ENCODE measurements around the gene KNDC1.

The KNDC1 gene

GRCh38 chr10:133185916-133186315 is 25.9 kb downstream of the KNDC1 start:
- ChIA-PET CTCF (no interaction called here), POLR2A (no interaction called here)
- Histone ChIP-seq H3K9me3 (ENCODE audit: control insufficient read depth, insufficient read depth, low read depth, low read length) (no peaks in the 10 kb centered on the region), H3K4me3 (ENCODE audit: low read depth, low read length) (no peak overlapping the region), H3K27ac (ENCODE audit: extremely low read depth, low read depth, low read length) (no peak overlapping the region), H3K4me1 (ENCODE audit: control insufficient read depth, insufficient read depth, low read length) (no peaks in the 10 kb centered on the region), H3K36me3 (ENCODE audit: control insufficient read depth in 2 of 2, insufficient read depth in 1 of 2, low read length in 2 of 2) (peaks cover 0 to 9% of the 10 kb centered on the region in 2 experiments; a peak in 1 of 3 replicates)
- TF ChIP-seq FEZF1 (tag by site-specific recombination; IDR thresholded peaks at IDR 0.05) (no peak), ZNF585B (tag by site-specific recombination; IDR thresholded peaks at IDR 0.05) (no peak), ZSCAN18 (tag by site-specific recombination; IDR thresholded peaks at IDR 0.05) (no peak), ZNF473 (tag by site-specific recombination; IDR thresholded peaks at IDR 0.05) (no peak), ZBTB8A (tag by site-specific recombination; IDR thresholded peaks at IDR 0.05) (no peak), ZBTB20 (tag by site-specific recombination; IDR thresholded peaks at IDR 0.05) (no peak), KLF10 (tag by site-specific recombination; IDR thresholded peaks at IDR 0.05) (no peak), ZBTB10 (tag by site-specific recombination; IDR thresholded peaks at IDR 0.05) (no peak), ZNF549 (tag by site-specific recombination; IDR thresholded peaks at IDR 0.05) (no peak), ZNF366 (tag by site-specific recombination; conservative IDR thresholded peaks at IDR 0.05) (no peak), ZNF2 (tag by site-specific recombination; IDR thresholded peaks at IDR 0.05) (no peak), ZNF174 (tag by site-specific recombination; IDR thresholded peaks at IDR 0.05) (no peak), ZNF837 (tag by site-specific recombination; IDR thresholded peaks at IDR 0.05) (no peak), ZNF280D (tag by site-specific recombination; IDR thresholded peaks at IDR 0.05) (no peak), ZEB2 (tag by site-specific recombination; IDR thresholded peaks at IDR 0.05) (no peak), ZNF280C (tag by site-specific recombination; IDR thresholded peaks at IDR 0.05) (no peak), PRDM1 (tag by site-specific recombination; IDR thresholded peaks at IDR 0.05) (no peak), ZNF23 (tag by site-specific recombination; IDR thresholded peaks at IDR 0.05; ENCODE audit: borderline replicate concordance) (no peak), ZSCAN5A (tag by site-specific recombination; IDR thresholded peaks at IDR 0.05) (no peak)
